MM.1S (cell line): ENCODE results near the gene CDH12.
"Not testable (repeated sequence)": the region's sequence is repeated elsewhere in the genome, so short reads cannot be mapped to it uniquely, and the experiment has no call there.

ENCODE experiments used
- DNase-seq: peaks from one replicate; pipeline ENCODE4 v3.0.0-alpha.2; 2015
- H2AFZ ChIP-seq: fragments of 300-600 bp; sonication (generic); 2 replicates; pipeline ENCODE4 v1.6.0; 2016; ENCODE audit warnings: antibody characterized with exemption, low read length
- H3F3A ChIP-seq: fragments of 300-600 bp; sonication (generic); 2 replicates; pipeline ENCODE4 v1.6.1; 2016; ENCODE audit warnings: mild to moderate bottlenecking, antibody characterized with exemption, low read length, moderate library complexity, mixed read lengths; ENCODE audit not compliant: insufficient read depth
- H3K27ac ChIP-seq: fragments of 300-600 bp; sonication (generic); 2 replicates; pipeline ENCODE4 v1.5.1; 2016; ENCODE audit warnings: mild to moderate bottlenecking, low read length
- H3K27me3 ChIP-seq: fragments of 300-600 bp; sonication (generic); replicated peaks from 2 replicates; pipeline ENCODE4 v1.6.0; 2016; ENCODE audit warnings: low read length; ENCODE audit not compliant: insufficient read depth
- H3K36me3 ChIP-seq: fragments of 300-600 bp; sonication (generic); replicated peaks from 2 replicates; pipeline ENCODE4 v1.6.1; 2016; ENCODE audit warnings: mild to moderate bottlenecking, low read length, mixed read lengths; ENCODE audit not compliant: insufficient read depth
- H3K4me1 ChIP-seq: fragments of 300-600 bp; sonication (generic); 2 replicates; pipeline ENCODE4 v1.6.1; 2016; ENCODE audit warnings: low read length, mixed read lengths
- H3K4me2 ChIP-seq: fragments of 300-600 bp; sonication (generic); 2 replicates; pipeline ENCODE4 v1.6.0; 2016; ENCODE audit warnings: low read depth, low read length
- H3K4me3 ChIP-seq: fragments of 300-600 bp; sonication (generic); 2 replicates; pipeline ENCODE4 v1.5.1; 2016; ENCODE audit warnings: low read length, mixed read lengths
- H3K79me2 ChIP-seq: fragments of 300-600 bp; sonication (generic); 2 replicates; pipeline ENCODE4 v1.6.1; 2016; ENCODE audit warnings: mixed run types, low read length, mixed read lengths
- H3K9ac ChIP-seq: fragments of 300-600 bp; sonication (generic); 2 replicates; pipeline ENCODE4 v1.6.1; 2016; ENCODE audit warnings: low read length, mixed read lengths
- H3K9me2 ChIP-seq: fragments of 300-600 bp; sonication (generic); replicated peaks from 2 replicates; pipeline ENCODE4 v1.6.1; 2016; ENCODE audit warnings: mild to moderate bottlenecking, low read length, mixed read lengths; ENCODE audit not compliant: insufficient read depth
- H3K9me3 ChIP-seq: fragments of 300-600 bp; sonication (generic); replicated peaks from 2 replicates; pipeline ENCODE4 v1.6.1; 2016; ENCODE audit warnings: mild to moderate bottlenecking, low read length, mixed read lengths; ENCODE audit not compliant: insufficient read depth
- H4K20me1 ChIP-seq: fragments of 300-600 bp; sonication (generic); 2 replicates; pipeline ENCODE4 v1.6.1; 2016; ENCODE audit warnings: mild to moderate bottlenecking, low read length, moderate library complexity, mixed read lengths; ENCODE audit not compliant: insufficient read depth
- EZH2 ChIP-seq: fragments of 300-600 bp; sonication (generic); optimal IDR thresholded peaks from 2 replicates; pipeline ENCODE3; 2017; ENCODE audit warnings: low read depth, mild to moderate bottlenecking, antibody characterized with exemption, low read length, mixed read lengths
- TF ChIP-seq, protein P1 (sequence below): fragments of 300-600 bp; sonication (generic); IDR thresholded peaks from 2 replicates; pipeline ENCODE4 v1.5.1; 2016; ENCODE audit warnings: antibody characterized with exemption, low read length, mixed read lengths

CDH12 gene

DNA sequence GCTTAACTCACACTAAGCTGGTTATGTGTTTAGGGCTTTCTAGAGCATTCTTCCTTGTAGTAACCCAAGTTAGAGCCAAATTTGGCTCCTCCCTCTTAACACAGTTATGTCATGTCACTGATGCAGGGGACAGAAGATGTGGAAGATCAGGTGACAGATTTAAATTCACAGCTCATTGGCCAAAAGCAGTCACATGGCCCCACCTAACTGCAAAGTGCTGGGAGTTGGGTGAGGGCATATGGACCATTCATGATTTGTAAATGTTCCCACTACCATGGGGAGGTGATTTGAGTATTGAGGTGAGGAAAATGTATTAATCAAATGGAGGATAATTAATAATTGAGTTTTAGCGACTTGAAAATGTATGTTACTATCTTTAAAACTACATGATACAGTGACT is 829.4 kb downstream of the CDH12 start:
- H3F3A ChIP-seq: no peaks in the 10 kb centered on the region
- H3K9me3 ChIP-seq: no peaks in the 10 kb centered on the region
- H3K4me1 ChIP-seq: no peaks in the 10 kb centered on the region
- no peak for DNase-seq
- no peak overlapping the region for H3K4me3 ChIP-seq
- H4K20me1 ChIP-seq: no peaks in the 10 kb centered on the region
- H3K79me2 ChIP-seq: no peaks in the 10 kb centered on the region
- no peaks in the 10 kb centered on the region for H3K36me3 ChIP-seq
- no peaks in the 10 kb centered on the region for H3K27me3 ChIP-seq
- H3K9me2 ChIP-seq: no peaks in the 10 kb centered on the region
- H3K27ac ChIP-seq: no peak overlapping the region
- H3K4me2 ChIP-seq: no peak overlapping the region
- no peak for TF ChIP-seq EZH2
- TF ChIP-seq, protein P1, sequence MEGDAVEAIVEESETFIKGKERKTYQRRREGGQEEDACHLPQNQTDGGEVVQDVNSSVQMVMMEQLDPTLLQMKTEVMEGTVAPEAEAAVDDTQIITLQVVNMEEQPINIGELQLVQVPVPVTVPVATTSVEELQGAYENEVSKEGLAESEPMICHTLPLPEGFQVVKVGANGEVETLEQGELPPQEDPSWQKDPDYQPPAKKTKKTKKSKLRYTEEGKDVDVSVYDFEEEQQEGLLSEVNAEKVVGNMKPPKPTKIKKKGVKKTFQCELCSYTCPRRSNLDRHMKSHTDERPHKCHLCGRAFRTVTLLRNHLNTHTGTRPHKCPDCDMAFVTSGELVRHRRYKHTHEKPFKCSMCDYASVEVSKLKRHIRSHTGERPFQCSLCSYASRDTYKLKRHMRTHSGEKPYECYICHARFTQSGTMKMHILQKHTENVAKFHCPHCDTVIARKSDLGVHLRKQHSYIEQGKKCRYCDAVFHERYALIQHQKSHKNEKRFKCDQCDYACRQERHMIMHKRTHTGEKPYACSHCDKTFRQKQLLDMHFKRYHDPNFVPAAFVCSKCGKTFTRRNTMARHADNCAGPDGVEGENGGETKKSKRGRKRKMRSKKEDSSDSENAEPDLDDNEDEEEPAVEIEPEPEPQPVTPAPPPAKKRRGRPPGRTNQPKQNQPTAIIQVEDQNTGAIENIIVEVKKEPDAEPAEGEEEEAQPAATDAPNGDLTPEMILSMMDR: no peak
- no peak overlapping the region for H3K9ac ChIP-seq
- H2AFZ ChIP-seq: no peak overlapping the region

DNA sequence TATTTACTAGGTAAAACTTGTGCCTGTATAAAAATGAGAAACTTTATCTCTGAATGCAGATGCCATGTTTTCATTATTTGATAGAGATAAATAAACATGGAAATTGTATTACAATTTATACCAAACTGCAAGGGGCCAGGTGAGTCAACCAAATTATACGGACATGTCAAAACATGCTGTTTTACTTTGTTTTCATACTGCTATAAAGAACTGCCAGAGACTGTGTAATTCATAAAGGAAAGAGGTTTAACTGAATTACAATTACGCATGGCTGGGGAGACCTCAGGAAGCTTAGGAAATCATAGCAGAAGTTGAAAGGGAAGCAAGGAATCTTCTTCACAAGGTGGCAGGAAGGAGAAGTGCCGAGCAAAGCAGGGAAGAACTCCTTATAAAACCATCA is 840.3 kb downstream of the CDH12 start:
- H3K9me2 ChIP-seq, H3K4me2 ChIP-seq, DNase-seq, H3K27me3 ChIP-seq, H3K27ac ChIP-seq, H3K36me3 ChIP-seq, H3K4me1 ChIP-seq, H3K79me2 ChIP-seq, H3K9ac ChIP-seq, H3K9me3 ChIP-seq, H3K4me3 ChIP-seq, H3F3A ChIP-seq, H4K20me1 ChIP-seq, H2AFZ ChIP-seq: not testable (repeated sequence)

DNA sequence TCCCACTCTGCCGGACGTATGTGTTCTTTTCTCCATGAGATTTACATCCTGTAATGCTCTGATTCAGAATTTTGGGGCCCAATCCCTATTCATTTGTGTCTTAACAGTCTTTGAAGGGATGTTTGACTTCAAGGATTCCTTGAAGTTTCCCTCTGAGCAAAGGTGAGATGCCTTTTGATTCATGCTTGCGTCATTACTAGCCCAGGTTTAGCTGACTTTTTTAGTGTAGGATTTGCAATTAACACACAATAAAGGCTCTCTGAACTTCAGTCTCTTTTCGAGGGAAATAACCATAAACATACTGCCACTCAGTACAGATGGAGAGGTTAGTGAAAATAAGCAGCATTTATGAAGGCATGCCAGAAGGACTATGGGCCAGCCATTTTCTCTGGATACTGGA is 842.3 kb downstream of the CDH12 start:
- not testable (repeated sequence) for DNase-seq

DNA sequence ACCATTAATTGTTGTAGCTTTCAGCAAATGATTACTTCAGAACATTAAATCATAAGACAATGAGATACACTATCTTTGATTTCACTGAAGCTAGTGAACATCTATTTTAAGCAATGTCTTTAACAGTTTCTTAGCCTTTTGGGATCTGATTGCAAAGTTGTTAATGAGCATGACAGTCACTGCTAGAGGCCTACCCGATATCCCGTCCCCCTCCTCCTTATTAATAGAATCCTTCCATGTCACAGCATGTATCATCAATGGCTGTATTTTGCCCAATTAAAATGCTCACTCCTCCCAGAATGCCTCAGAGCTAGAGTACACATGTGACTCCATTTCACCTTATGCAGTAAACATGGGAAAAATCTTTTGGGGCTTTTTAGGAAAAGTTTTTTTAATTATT is 852.0 kb downstream of the CDH12 start:
- H3K9me2 ChIP-seq, H3K36me3 ChIP-seq, H3K27ac ChIP-seq, H3K4me1 ChIP-seq, H3K4me3 ChIP-seq, H3K27me3 ChIP-seq, DNase-seq, H3K9ac ChIP-seq, H3K79me2 ChIP-seq, H4K20me1 ChIP-seq, H2AFZ ChIP-seq, H3F3A ChIP-seq, H3K4me2 ChIP-seq, H3K9me3 ChIP-seq: not testable (repeated sequence)

More for the DNA sequence above, 842.3 kb downstream of the CDH12 start:
- H3K79me2 ChIP-seq, H4K20me1 ChIP-seq, H3K36me3 ChIP-seq, H2AFZ ChIP-seq, H3K9me2 ChIP-seq, H3K4me1 ChIP-seq, H3K27me3 ChIP-seq, H3K27ac ChIP-seq, H3K9me3 ChIP-seq, H3K4me3 ChIP-seq, H3K4me2 ChIP-seq, H3K9ac ChIP-seq, H3F3A ChIP-seq: not testable (repeated sequence)

DNA sequence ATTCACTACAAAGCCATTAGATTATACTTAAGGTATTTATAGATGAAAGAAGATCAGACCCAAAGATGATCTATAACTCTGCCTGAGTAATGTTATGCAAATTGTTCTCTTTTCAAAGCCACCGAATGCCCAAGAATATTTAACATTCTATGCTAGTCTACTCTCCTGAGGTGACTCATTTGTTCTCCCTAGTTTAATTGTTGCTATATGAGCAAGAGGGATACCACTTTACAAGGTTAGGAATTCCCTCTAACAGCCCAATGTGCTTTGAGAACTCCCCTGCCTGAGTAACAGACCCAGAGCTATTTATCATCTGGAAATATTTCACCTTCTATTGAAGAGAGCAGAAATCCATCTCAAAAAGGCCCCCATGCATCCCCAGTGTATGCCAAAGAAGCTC is 867.3 kb downstream of the CDH12 start:
- not testable (repeated sequence) for H3K9ac ChIP-seq, H3K9me3 ChIP-seq, H3K4me2 ChIP-seq, H3K36me3 ChIP-seq, H3K27me3 ChIP-seq, H3K9me2 ChIP-seq, H3K4me1 ChIP-seq, H3K79me2 ChIP-seq, DNase-seq, H2AFZ ChIP-seq, H3K4me3 ChIP-seq, H3F3A ChIP-seq, H3K27ac ChIP-seq, H4K20me1 ChIP-seq

DNA sequence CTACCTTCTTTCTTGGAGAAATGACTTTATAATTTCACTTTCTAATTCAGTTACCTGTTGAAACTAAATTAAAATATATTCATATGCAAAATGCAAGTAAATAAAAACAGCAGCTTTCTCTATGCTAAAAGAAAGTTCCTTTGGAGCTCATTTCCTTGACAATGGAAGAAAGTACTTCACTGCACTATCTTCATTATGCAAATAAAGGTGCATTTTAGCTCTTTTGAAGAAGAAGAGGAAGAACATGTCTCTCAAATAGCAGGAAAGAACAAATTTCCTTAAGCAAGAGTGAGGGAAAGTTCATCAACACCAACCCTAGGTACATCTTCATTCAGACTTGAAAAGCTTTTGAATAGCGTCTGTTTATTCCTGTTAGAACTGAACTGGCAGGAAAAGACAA is 901.6 kb downstream of the CDH12 start:
- not testable (repeated sequence) for H3K4me1 ChIP-seq, H3K4me2 ChIP-seq, H3K79me2 ChIP-seq, H3K4me3 ChIP-seq, H3K27me3 ChIP-seq, H3K27ac ChIP-seq, DNase-seq, H3K9me3 ChIP-seq, H3F3A ChIP-seq, H4K20me1 ChIP-seq, H3K36me3 ChIP-seq, H2AFZ ChIP-seq, H3K9ac ChIP-seq, H3K9me2 ChIP-seq
